RWPE1 (cell line): ENCODE results near the gene GLRX.

Experiments
- CTCF ChIA-PET: fragments of 350-600 bp; sonication (Branson Sonifier 250); formaldehyde crosslinking; extraction: SDS; loops from one replicate; lab custom pipeline; 2021; lab: Yijun Ruan, JAX
- POLR2A ChIA-PET: fragments of 400-600 bp; formaldehyde crosslinking; extraction: SDS; loops from one replicate; lab custom pipeline; 2020; ENCODE audit warnings: antibody characterized with exemption; ENCODE audit not compliant: low non-redundant PET; lab: Yijun Ruan, JAX
- DNase-seq: peaks from one replicate; pipeline ENCODE4 v3.0.0; 2012; ENCODE audit warnings: low spot score
- H3K27ac ChIP-seq: fragments of 450-650 bp; 2 replicates; pipeline ENCODE4 v1.5.1; 2017
- CTCF ChIP-seq: fragments of 450-650 bp; conservative IDR thresholded peaks from 2 replicates; pipeline ENCODE4 v1.5.1; 2017; ENCODE audit warnings: low read depth, mild to moderate bottlenecking

GLRX gene

GRCh38 chr5:95821110-95822021 is 1.2 kb downstream of the GLRX start:
- peak overlapping the region; percentile 80 for H3K27ac ChIP-seq
- CTCF ChIA-PET = no interaction called here

GRCh38 chr5:95818181-95819147 is 4.1 kb downstream of the GLRX start:
- POLR2A ChIA-PET = no interaction called here
- DNase-seq = no peak
- CTCF ChIA-PET = interaction anchor here (0.7 to 1.8 kb wide), 4 partner anchors 10 to 154 kb away, joined by 3 to 6 read pairs (median 3); no protein-coding TSS in a partner anchor
- TF ChIP-seq CTCF = no peak
- H3K27ac ChIP-seq = no peak overlapping the region

More at GRCh38 chr5:95821110-95822021, 1.2 kb downstream of the GLRX start:
- POLR2A ChIA-PET = no interaction called here
- TF ChIP-seq CTCF = no peak
- no peak for DNase-seq

- H3K27ac ChIP-seq = no peak overlapping the region
- peak; percentile 58 for DNase-seq
- CTCF ChIA-PET = interaction anchor here (0.6 to 1.8 kb wide), 5 partner anchors 11 to 213 kb away, joined by 3 to 6 read pairs (median 4); no protein-coding TSS in a partner anchor
- POLR2A ChIA-PET = no interaction called here
- TF ChIP-seq CTCF = no peak
Observed at GRCh38 chr5:95817430-95817829, 5.1 kb downstream of the GLRX start.

- no peak for DNase-seq
- no peak overlapping the region for H3K27ac ChIP-seq
- CTCF ChIA-PET = interaction anchor here (0.8 to 1.8 kb wide), 2 partner anchors 36 to 214 kb away, joined by 4 to 6 read pairs; no protein-coding TSS in a partner anchor
- POLR2A ChIA-PET = no interaction called here
- TF ChIP-seq CTCF = no peak
Observed at GRCh38 chr5:95816776-95817175, 5.8 kb downstream of the GLRX start.

GRCh38 chr5:95816341-95816740 is 6.2 kb downstream of the GLRX start:
- DNase-seq = no peak
- ChIA-PET POLR2A (no interaction called here), CTCF (interaction anchor here (0.6 to 1.8 kb wide), 2 partner anchors 15 to 35 kb away, joined by 3 to 6 read pairs; no protein-coding TSS in a partner anchor)
- no peak for TF ChIP-seq CTCF
- no peak overlapping the region for H3K27ac ChIP-seq
